AG04450 (cell line): Measurements from ENCODE around the gene RGS4. TPM values are rescaled to one million over a fixed set of nuclear protein-coding genes. Genes with fewer than 3 reads are reported as not detected.

Experiments
- CTCF ChIA-PET: fragments of 300-600, 350-600 bp; formaldehyde crosslinking; extraction: SDS; loops from one replicate; lab custom pipeline; 2022; ENCODE audit warnings: antibody characterized with exemption, inconsistent platforms; lab: Charles Lee
- POLR2A ChIA-PET: fragments of 350-600 bp; formaldehyde crosslinking; extraction: SDS; loops from one replicate; lab custom pipeline; 2021; ENCODE audit warnings: antibody characterized with exemption, inconsistent platforms; lab: Yijun Ruan, JAX
- DNase-seq: peaks from one replicate; pipeline ENCODE4 v3.0.0-alpha.2; 2011; ENCODE audit warnings: low read depth, low spot score
- H3K27ac ChIP-seq: one replicate; pipeline ENCODE4 v1.5.1; 2012; ENCODE audit warnings: low read depth, low read length, control low read depth
- H3K27me3 ChIP-seq: one replicate; pipeline ENCODE4 v1.6.0; 2012; ENCODE audit warnings: low read length; ENCODE audit not compliant: control insufficient read depth, insufficient read depth
- H3K4me3 ChIP-seq: 2 replicates; pipeline ENCODE4 v1.5.1; 2011; ENCODE audit warnings: mild to moderate bottlenecking, low read depth, low read length, control low read depth
- H3K9me3 ChIP-seq: 2 replicates; pipeline ENCODE4 v1.5.1; 2012; ENCODE audit warnings: low read length; ENCODE audit not compliant: control insufficient read depth, insufficient read depth
- CTCF ChIP-seq: IDR thresholded peaks from 2 replicates; pipeline ENCODE4 v1.5.1; 2011; ENCODE audit warnings: low read depth, low read length, control low read depth, inconsistent platforms
- polyA plus RNA-seq: library from polyadenylated mRNA; depleted of rRNA; stranded (reverse); fragments of >200 nt; gene quantifications from 2 replicates; pipeline ENCODE4 v1.2.3, GENCODE V29; 2011

Gene RGS4
- polyA plus RNA-seq, 1 experiment, result 20.2 TPM

- H3K27ac ChIP-seq, result no peak overlapping the region
These were observed 6.9 kb downstream of the RGS4 start for GRCh38 chr1:163076044-163076443.

GRCh38 chr1:163076446-163076845 is 7.3 kb downstream of the RGS4 start:
- POLR2A ChIA-PET, result no interaction called here
- H3K27me3 ChIP-seq, result no peaks in the 10 kb centered on the region
- no peak overlapping the region for H3K27ac ChIP-seq
- CTCF ChIA-PET, result interaction anchor here (1.2 to 1.5 kb wide), 2 partner anchors 99 to 239 kb away, joined by 3 to 5 read pairs; no protein-coding TSS in a partner anchor
- no peak overlapping the region for H3K4me3 ChIP-seq
- no peaks in the 10 kb centered on the region for H3K9me3 ChIP-seq
- no peak for TF ChIP-seq CTCF
- DNase-seq, result no peak

More at GRCh38 chr1:163076044-163076443, 6.9 kb downstream of the RGS4 start:
- no peak for TF ChIP-seq CTCF
- Histone ChIP-seq H3K9me3 (no peaks in the 10 kb centered on the region), H3K27me3 (no peaks in the 10 kb centered on the region), H3K4me3 (no peak overlapping the region)
- CTCF ChIA-PET, result interaction anchor here (1.5 kb wide), 2 partner anchors 99 kb away, joined by 3 to 4 read pairs; no protein-coding TSS in a partner anchor
- no peak for DNase-seq
- POLR2A ChIA-PET, result no interaction called here

- CTCF ChIA-PET, result interaction anchor here (1.2 to 1.5 kb wide), 2 partner anchors 98 to 238 kb away, joined by 3 to 5 read pairs; no protein-coding TSS in a partner anchor
- H3K27ac ChIP-seq, result no peak overlapping the region
- POLR2A ChIA-PET, result no interaction called here
These were observed 8.0 kb downstream of the RGS4 start for GRCh38 chr1:163076981-163077761.

GRCh38 chr1:163082971-163083370 is 13.8 kb downstream of the RGS4 start:
- no peak for TF ChIP-seq CTCF
- CTCF ChIA-PET, result no interaction called here
- no peak overlapping the region for H3K27ac ChIP-seq
- no peak overlapping the region for H3K4me3 ChIP-seq
- no peaks in the 10 kb centered on the region for H3K9me3 ChIP-seq
- no peak for DNase-seq
- POLR2A ChIA-PET, result no interaction called here
- H3K27me3 ChIP-seq, result no peaks in the 10 kb centered on the region

More at GRCh38 chr1:163076981-163077761, 8.0 kb downstream of the RGS4 start:
- TF ChIP-seq CTCF, result no peak
- Histone ChIP-seq H3K4me3 (no peak overlapping the region), H3K27me3 (no peaks in the 10 kb centered on the region), H3K9me3 (no peaks in the 10 kb centered on the region)
- DNase-seq, result no peak

- no peak overlapping the region for H3K4me3 ChIP-seq
- ChIA-PET CTCF (interaction anchor here (0.6 to 2.0 kb wide), 3 partner anchors 11 to 205 kb away, joined by 3 to 8 read pairs (median 4); no protein-coding TSS in a partner anchor), POLR2A (no interaction called here)
- DNase-seq, result no peak
- H3K27me3 ChIP-seq, result no peaks in the 10 kb centered on the region
- H3K27ac ChIP-seq, result no peak overlapping the region
- TF ChIP-seq CTCF, result no peak
- H3K9me3 ChIP-seq, result no peaks in the 10 kb centered on the region
These were observed 14.5 kb downstream of the RGS4 start for GRCh38 chr1:163083690-163084089.
